NCI-H446 (cell line): ENCODE data around the gene MAP3K20.
"Not testable (repeated sequence)": the region's sequence is repeated elsewhere in the genome, so short reads cannot be mapped to it uniquely, and the experiment has no call there.

Experiments used
- DNase-seq, 2 experiments: peaks; one replicate each; lab custom pipeline; 2025; lab: John Stamatoyannopoulos, UW

The MAP3K20 gene

GRCh38 chr2:173160618-173161017 lies 85.0 kb downstream of the MAP3K20 start:
- no peak for DNase-seq

DNA sequence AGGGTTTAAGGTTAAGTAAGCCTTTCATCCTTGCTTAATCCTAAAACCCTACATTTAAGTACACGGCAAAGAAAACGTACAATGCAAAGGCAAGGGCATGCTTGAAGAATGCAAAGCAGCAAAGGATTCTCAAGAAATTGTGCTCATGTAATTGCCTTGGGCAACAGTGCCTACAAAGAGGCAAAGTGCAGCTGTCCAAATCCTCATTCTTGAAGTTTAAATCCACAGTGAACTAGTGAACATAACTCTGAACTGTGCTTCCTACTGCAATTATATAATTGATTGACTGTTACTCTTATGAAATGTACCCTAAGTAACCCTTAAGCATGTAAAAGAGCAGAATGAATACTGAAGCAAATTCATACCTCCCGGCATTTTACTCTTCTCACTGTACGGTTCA lies 85.4 kb downstream of the MAP3K20 start:
- DNase-seq: no peak

- no peak for DNase-seq
Observed at GRCh38 chr2:173161507-173161906, 85.9 kb downstream of the MAP3K20 start.

- DNase-seq: not testable (repeated sequence)
Observed at GRCh38 chr2:173163357-173163756, 87.7 kb downstream of the MAP3K20 start.

DNA sequence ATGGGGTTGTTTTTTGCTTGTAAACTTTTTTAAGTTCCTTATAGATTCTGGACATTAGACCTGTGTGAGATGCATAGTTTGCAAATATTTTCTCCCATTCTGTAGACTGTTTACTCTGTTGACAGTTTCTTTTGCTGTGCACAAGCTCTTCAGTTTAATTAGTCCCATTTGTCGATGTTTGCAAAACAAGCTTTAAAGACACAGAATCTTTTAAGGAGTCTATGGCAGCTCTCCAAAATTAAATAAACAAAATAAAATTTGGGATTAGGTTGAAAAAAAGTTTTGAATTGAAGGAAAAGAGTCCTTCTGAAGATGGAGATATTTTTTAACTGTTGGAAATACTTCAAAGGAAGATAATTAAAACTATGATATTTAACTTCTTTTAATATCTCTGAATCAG lies 88.8 kb downstream of the MAP3K20 start:
- DNase-seq: no peak

GRCh38 chr2:173165443-173166238 lies 90.0 kb downstream of the MAP3K20 start:
- DNase-seq: no peak

GRCh38 chr2:173171321-173171720 lies 95.7 kb downstream of the MAP3K20 start:
- DNase-seq: no peak

DNA sequence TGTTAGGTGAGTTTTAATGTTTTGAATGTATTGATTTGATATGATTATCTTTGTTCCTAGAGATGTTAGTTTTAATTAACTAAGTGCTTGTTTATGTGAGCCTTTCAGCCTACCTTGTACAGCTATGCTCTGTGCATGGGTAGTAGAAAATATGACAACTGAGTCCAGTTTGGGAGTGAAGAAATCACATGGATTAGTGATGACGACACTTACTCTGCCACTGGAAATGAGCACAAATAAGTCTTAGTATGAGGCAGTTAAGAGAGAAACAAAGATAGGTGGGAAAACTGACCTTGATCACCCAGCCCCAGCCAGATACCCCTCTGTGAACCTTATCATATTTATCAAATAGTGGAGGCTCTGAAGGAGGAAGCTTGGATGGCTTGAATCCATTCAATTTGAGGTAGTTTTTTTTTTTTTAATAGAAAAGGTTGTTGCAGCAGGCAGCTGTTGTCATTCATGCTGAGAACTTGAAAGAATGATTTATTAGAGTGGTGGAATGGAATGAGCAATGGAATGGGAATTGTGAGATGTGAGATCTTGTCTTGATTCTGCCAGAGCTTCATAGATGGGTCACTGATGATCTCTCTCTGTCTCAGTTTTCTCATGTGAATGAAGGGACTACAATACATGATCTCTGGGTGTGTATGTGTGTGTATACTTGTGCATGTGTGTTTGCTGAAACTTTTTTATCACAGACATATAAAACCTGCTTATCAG lies 96.4 kb downstream of the MAP3K20 start:
- DNase-seq: no peak

GRCh38 chr2:173174339-173174738 lies 98.7 kb downstream of the MAP3K20 start:
- DNase-seq: not testable (repeated sequence)

DNA sequence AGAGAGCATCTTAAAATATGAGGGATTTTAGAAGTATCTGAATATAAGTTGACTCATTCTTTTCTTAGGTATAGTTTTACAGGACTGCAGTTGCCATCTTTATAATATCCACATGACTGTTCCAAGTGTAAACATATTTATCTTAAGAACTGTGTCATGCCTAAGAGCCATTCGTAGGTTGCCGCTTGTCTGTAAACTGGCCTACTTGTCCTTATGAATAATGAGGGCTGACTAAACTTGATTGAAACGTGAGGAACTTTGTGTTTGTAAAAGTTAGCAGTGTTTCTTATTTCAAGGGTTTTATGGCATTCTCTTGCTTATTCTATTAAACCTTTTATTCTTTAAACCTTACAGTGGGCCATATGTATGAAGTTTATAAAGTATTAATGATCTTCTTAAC lies 99.6 kb downstream of the MAP3K20 start:
- DNase-seq: no peak

- no peak for DNase-seq
Observed at GRCh38 chr2:173181982-173182381, 106.3 kb downstream of the MAP3K20 start.

DNA sequence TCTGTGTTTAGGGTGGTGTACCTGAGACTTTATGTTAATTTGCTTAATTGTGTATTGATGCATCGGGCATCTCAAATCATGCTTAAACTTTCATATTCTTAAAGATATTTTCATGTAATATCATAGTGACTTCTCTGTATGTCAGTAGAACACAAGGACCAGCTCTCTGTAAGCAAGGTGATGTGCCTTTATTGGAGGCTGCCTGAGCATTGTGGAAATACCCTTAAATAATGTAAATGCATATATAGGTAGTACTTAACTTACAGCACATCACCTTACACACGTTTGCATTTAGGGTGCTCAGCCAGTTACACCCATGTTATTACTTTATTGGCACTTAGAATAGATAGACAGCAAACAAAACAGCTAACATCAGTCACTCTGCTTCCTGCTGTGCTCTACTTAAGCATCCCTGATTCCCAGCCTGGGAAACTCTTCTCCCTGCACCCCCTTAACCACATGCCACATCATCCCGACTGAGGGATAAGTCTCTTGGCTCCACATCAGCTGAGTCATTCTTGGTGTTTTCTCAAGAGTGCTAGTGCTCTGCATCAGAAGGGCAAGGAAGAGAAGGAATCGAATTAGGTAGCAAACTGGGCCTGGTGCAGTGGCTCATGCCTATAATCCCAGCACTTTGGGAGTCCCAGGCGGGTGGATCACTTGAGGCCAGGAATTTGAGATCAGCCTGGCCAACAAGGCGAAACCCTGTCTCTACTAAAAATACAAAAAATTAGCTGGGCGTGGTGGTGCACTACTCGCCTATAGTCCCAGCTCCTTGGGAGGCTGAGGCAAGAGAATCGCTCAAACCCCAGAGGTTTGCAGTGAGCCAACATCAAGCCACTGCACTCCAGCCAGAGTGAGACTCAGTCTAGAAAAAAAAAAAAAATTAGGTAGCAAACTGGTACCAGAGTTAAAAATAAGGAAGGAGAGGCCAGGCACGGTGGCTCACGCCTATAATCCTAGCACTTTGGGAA lies 108.7 kb downstream of the MAP3K20 start:
- peak in 1 of 2 experiments; percentile 49 for DNase-seq

GRCh38 chr2:173185437-173185836 lies 109.8 kb downstream of the MAP3K20 start:
- no peak for DNase-seq

- DNase-seq: peak; percentile 29 to 31
Observed at GRCh38 chr2:173187941-173188788, 112.5 kb downstream of the MAP3K20 start.

DNA sequence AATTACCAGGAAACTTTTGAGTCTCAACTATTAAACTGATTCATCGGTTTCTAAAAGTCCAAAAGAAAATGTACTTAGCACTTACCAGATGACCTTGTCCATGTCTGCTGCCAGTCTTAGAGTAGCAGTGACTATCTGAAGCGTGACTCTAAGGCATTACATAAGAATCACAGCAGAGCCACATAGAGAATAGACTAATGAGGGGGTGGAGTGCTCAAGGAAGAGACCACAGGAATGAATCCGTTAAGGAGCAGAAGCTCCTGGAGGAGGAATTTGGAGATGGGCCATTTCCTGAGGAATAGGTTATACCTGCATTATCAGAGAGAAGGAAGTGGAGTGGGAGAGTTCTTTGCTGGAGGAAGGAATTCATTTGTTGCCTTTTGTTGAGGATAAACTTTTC lies 116.0 kb downstream of the MAP3K20 start:
- no peak for DNase-seq

GRCh38 chr2:173192071-173192470 lies 116.4 kb downstream of the MAP3K20 start:
- DNase-seq: no peak

- DNase-seq: no peak
Observed at GRCh38 chr2:173193925-173194324, 118.3 kb downstream of the MAP3K20 start.

DNA sequence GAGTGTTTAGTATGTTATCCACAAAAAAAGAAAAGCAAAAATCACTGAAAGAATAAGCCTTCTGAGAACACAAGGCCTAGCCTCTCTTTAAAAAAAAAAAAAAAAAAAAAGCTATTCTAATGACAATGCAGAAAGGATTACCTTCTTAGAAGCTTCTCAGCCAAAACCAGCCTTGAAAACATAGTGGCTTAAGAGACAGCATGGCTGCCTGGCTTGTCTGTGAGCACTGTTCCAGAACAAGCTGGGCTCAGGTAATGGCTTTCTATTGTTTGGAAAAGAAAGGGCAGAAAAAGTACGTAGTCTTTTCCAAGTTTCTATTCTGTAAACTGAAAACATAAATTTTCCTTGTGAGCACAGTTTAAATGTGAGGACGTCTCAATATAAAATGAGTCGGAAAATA lies 119.5 kb downstream of the MAP3K20 start:
- no peak for DNase-seq

DNA sequence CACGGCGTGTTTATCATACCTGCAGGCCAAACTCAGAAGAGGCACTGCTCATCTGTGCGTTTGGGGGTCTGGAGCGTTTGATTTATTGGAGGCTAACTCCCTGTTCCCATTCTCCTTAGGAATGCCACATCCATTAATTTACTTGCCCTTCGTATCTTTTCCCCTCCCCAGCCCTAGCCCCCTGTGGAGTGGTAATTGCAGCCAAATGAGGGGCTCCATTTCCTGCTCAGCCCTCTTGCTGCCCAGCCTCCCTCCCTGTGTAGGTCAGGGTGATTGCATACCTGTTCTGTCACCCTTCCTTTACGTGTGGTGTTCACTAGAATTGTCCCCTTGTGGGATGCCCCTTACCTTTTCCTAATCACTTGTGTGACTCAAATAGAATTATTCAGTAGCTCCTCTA lies 120.4 kb downstream of the MAP3K20 start:
- DNase-seq: no peak

- DNase-seq: no peak
Observed at GRCh38 chr2:173196638-173197037, 121.0 kb downstream of the MAP3K20 start.

DNA sequence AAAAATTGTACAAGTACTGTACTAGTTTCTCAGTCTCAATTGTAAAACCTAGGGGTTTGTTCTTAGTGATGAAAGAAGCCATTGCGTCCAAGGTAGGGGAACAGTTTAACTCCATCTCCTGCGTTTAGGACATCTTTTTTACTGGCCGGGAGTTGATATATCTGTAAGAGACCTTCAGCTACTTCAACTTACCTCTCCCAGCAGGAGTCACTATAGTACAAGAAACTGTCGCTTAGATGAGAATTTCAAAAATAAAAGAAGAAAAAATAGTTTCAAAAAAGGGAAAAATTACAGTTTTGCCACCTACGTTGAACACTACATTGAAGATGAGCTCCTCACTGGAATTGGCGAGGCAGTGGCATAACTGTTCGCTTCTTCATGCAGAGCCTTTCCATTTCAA lies 122.7 kb downstream of the MAP3K20 start:
- no peak for DNase-seq
